Fibroblast of lung (primary cell): Measurements from ENCODE around the gene HIP1R.

Experiments used
- CTCF ChIP-seq, 2 donors: IDR thresholded peaks in 1 of 2; conservative IDR thresholded peaks in 1 of 2; 1 replicate in 1 of 2; 2 replicates in 1 of 2; pipeline ENCODE4 v1.5.1; 2011 to 2012; ENCODE audit warnings: low read length in 2 of 2, control low read depth in 1 of 2, inconsistent platforms in 1 of 2, low read depth in 1 of 2, mild to moderate bottlenecking in 1 of 2
- EZH2 ChIP-seq: IDR thresholded peaks from 2 replicates; pipeline ENCODE4 v1.5.1; 2012; ENCODE audit warnings: low read length, control low read depth, mild to moderate bottlenecking; ENCODE audit errors: missing control alignments

GRCh38 chr12:122880668-122881067 is 45.4 kb downstream of the HIP1R start:
- TF ChIP-seq EZH2: no peak
- peak; percentile 43 to 59 for TF ChIP-seq CTCF (conservative IDR thresholded peaks at IDR 0.05 in 1 of 2, IDR thresholded peaks at IDR 0.05 in 1 of 2; ENCODE audit: low read depth in 1 of 2, low read length in 2 of 2)
